HL-60 (cell line): ENCODE measurements around the gene SELP.

Source experiments
- DNase-seq, 2 experiments: peaks; one replicate each; pipeline ENCODE4 v3.0.0-alpha.2; 2010 to 2020; ENCODE audit warnings: low read depth in 1 of 2, low spot score in 1 of 2
- H3K27ac ChIP-seq: fragments of 250-450 bp; sonication (Bioruptor Pico); replicated peaks from 2 replicates; pipeline ENCODE4 v1.5.1; 2020; ENCODE audit warnings: mild to moderate bottlenecking, moderate library complexity
- H3K27me3 ChIP-seq: fragments of 250-450 bp; sonication (Bioruptor Pico); 2 replicates; pipeline ENCODE4 v1.5.1; 2021; ENCODE audit warnings: mild to moderate bottlenecking, moderate library complexity; ENCODE audit not compliant: insufficient read depth, poor library complexity, severe bottlenecking
- H3K4me3 ChIP-seq: replicated peaks from 2 replicates; pipeline ENCODE4 v1.5.1; 2011; ENCODE audit warnings: mild to moderate bottlenecking, control low read depth, low read length; ENCODE audit not compliant: insufficient read depth
- GABPA ChIP-seq: IDR thresholded peaks from 2 replicates; pipeline ENCODE4 v1.6.1; 2012; ENCODE audit warnings: low read depth
- POLR2AphosphoS5 ChIP-seq: IDR thresholded peaks from 2 replicates; pipeline ENCODE4 v1.6.1; 2012; ENCODE audit warnings: low read depth
- SPI1 ChIP-seq: IDR thresholded peaks from 2 replicates; pipeline ENCODE4 v1.6.1; 2012; ENCODE audit warnings: low read depth, mild to moderate bottlenecking, borderline replicate concordance
- TF ChIP-seq, protein P1 (sequence below): IDR thresholded peaks from 2 replicates; pipeline ENCODE4 v1.6.1; 2012; ENCODE audit warnings: low read depth; ENCODE audit not compliant: insufficient replicate concordance
- TF ChIP-seq, protein P2 (sequence below): IDR thresholded peaks from one replicate; pipeline ENCODE4 v1.5.1; 2011; ENCODE audit warnings: low read length, control low read depth, inconsistent platforms; ENCODE audit not compliant: insufficient read depth

SELP gene

DNA sequence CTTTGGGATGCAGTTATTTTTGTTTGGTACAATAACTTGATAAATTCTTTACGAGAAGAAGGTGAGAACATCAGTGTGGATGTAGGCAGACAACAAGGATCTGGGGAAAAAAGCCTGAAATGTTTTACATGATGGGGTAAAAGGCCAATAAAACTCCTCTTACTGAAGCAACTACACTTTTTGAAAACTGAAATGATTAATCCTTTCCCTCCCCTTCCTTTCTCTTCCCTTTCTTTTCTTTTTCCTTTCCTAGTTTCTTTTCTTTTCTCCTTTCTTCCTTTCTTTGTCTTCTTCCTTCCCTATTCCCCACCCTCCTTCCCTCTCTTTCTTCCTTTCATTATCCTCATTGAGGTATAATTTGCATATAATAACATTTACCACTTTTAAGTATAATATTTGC lies 68.2 kb downstream of the SELP start:
- no peak for DNase-seq
- Histone ChIP-seq H3K27me3 (peaks cover 6% of the 10 kb centered on the region), H3K4me3 (no peak overlapping the region), H3K27ac (no peak overlapping the region)
- TF ChIP-seq, protein P1, sequence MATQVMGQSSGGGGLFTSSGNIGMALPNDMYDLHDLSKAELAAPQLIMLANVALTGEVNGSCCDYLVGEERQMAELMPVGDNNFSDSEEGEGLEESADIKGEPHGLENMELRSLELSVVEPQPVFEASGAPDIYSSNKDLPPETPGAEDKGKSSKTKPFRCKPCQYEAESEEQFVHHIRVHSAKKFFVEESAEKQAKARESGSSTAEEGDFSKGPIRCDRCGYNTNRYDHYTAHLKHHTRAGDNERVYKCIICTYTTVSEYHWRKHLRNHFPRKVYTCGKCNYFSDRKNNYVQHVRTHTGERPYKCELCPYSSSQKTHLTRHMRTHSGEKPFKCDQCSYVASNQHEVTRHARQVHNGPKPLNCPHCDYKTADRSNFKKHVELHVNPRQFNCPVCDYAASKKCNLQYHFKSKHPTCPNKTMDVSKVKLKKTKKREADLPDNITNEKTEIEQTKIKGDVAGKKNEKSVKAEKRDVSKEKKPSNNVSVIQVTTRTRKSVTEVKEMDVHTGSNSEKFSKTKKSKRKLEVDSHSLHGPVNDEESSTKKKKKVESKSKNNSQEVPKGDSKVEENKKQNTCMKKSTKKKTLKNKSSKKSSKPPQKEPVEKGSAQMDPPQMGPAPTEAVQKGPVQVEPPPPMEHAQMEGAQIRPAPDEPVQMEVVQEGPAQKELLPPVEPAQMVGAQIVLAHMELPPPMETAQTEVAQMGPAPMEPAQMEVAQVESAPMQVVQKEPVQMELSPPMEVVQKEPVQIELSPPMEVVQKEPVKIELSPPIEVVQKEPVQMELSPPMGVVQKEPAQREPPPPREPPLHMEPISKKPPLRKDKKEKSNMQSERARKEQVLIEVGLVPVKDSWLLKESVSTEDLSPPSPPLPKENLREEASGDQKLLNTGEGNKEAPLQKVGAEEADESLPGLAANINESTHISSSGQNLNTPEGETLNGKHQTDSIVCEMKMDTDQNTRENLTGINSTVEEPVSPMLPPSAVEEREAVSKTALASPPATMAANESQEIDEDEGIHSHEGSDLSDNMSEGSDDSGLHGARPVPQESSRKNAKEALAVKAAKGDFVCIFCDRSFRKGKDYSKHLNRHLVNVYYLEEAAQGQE = no peak
- TF ChIP-seq POLR2AphosphoS5 (no peak), GABPA (no peak), SPI1 (no peak)
- TF ChIP-seq, protein P2, sequence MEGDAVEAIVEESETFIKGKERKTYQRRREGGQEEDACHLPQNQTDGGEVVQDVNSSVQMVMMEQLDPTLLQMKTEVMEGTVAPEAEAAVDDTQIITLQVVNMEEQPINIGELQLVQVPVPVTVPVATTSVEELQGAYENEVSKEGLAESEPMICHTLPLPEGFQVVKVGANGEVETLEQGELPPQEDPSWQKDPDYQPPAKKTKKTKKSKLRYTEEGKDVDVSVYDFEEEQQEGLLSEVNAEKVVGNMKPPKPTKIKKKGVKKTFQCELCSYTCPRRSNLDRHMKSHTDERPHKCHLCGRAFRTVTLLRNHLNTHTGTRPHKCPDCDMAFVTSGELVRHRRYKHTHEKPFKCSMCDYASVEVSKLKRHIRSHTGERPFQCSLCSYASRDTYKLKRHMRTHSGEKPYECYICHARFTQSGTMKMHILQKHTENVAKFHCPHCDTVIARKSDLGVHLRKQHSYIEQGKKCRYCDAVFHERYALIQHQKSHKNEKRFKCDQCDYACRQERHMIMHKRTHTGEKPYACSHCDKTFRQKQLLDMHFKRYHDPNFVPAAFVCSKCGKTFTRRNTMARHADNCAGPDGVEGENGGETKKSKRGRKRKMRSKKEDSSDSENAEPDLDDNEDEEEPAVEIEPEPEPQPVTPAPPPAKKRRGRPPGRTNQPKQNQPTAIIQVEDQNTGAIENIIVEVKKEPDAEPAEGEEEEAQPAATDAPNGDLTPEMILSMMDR = no peak

DNA sequence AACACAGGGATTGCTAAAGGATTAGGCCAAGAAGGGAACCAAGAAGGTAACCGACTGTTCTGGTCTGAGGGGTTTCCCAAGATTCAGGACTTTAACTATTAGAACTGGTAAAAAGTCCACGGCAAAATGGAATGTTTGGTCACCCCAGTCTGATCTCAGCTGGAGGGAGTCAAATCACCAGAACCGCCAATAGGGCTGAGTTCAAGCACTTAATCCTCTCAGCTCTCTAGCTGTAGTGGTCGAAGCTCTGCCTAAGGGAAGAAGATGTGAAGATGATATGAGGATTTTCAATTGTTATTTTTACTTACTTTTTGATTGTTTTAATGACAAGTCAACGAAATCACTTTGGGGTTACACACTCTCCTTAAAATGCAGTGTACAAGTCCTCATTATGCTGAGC lies 72.8 kb downstream of the SELP start:
- H3K27me3 ChIP-seq = peaks cover 6% of the 10 kb centered on the region
- TF ChIP-seq SPI1 = no peak
- no peak for TF ChIP-seq GABPA
- TF ChIP-seq POLR2AphosphoS5 = no peak
- TF ChIP-seq, protein P2 = no peak
- TF ChIP-seq, protein P1 = no peak
- no peak overlapping the region for H3K4me3 ChIP-seq
- no peak overlapping the region for H3K27ac ChIP-seq
- DNase-seq = no peak

DNA sequence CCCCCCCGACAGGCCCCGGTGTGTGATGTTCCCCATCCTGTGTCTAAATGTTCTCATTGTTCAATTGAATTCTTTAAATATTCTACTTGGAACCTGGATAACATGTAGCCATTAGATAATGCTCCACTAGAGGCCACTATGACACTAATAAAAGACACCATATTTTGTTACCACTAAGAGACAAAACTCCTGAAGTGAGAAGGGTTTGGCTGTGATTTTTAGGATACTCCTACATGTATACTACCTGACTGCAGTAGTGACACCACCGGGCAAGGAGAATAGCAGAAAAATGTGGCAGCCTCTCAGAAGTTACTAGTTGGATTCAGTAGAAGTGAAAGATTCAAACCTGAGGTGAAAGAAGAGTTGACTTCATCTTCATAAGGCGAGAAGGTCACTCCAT lies 79.6 kb downstream of the SELP start:
- H3K27me3 ChIP-seq = no peaks in the 10 kb centered on the region
- no peak overlapping the region for H3K27ac ChIP-seq
- DNase-seq = peak in 1 of 2 experiments; percentile 18
- H3K4me3 ChIP-seq = no peak overlapping the region
- TF ChIP-seq, protein P2 = peak; percentile 9
- no peak for TF ChIP-seq POLR2AphosphoS5

DNA sequence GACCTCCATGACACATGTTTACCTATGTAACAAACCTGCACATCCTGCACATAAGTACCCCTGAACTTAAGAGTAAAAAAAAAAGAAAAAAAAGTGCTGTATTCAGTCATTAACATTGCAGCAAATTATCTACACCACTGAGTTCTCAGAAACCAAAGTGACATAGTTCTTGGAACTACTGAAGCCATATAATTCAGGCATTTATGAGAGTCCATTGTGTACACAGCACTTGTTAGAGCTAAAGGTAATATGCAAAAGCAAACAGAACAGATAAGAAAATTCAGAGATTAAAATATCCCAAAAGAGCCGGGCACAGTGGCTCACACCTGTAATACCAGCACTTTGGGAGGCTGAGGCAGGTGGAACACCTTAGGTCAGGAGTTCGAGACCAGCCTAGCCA lies 81.6 kb downstream of the SELP start:
- DNase-seq = no peak
- Histone ChIP-seq H3K27me3 (no peaks in the 10 kb centered on the region), H3K4me3 (no peak overlapping the region), H3K27ac (no peak overlapping the region)
- TF ChIP-seq, protein P1 = no peak
- TF ChIP-seq, protein P2 = no peak
- TF ChIP-seq POLR2AphosphoS5 (no peak), GABPA (no peak), SPI1 (no peak)
